KBM-7 (cell line): ENCODE results near the gene ASF1B.
"Not testable (repeated sequence)": the region's sequence is repeated elsewhere in the genome, so short reads cannot be mapped to it uniquely, and the experiment has no call there.

Experiments
- DNase-seq: peaks from one replicate; pipeline ENCODE4 v3.0.0-alpha.2; 2015
- in situ Hi-C: fragments of 300-500 bp; cut with MboI; formaldehyde crosslinking; loops from 2 replicates; pipeline ENCODE4 v1.14.3; 2020; ENCODE audit warnings: low sequenced_read_pairs, low pct_unique_long_range_greater_than_20kb, mixed read lengths

ASF1B gene

GRCh38 chr19:14136509-14137281, at the start of gene ASF1B:
ASF1B (minus strand) TSS chr19:14136589; CDS start chr19:14136456, 133 bp downstream.
- DNase-seq, result peak; percentile 100
- in situ Hi-C loops, result no loop called here

- DNase-seq, in situ Hi-C loops: not testable (repeated sequence)
These were observed 49.3 kb upstream of the ASF1B start for GRCh38 chr19:14185691-14186090.

- no peak for DNase-seq
- in situ Hi-C loops, result no loop called here
These were observed 48.8 kb upstream of the ASF1B start for GRCh38 chr19:14185158-14185557.

- DNase-seq, result no peak
- in situ Hi-C loops, result no loop called here
These were observed 47.5 kb upstream of the ASF1B start for GRCh38 chr19:14183741-14184350.

GRCh38 chr19:14182476-14182875, 46.1 kb upstream of the ASF1B start:
- in situ Hi-C loops, result no loop called here
- no peak for DNase-seq

GRCh38 chr19:14181906-14182305, 45.5 kb upstream of the ASF1B start:
- in situ Hi-C loops, result no loop called here

GRCh38 chr19:14181199-14181598, 44.8 kb upstream of the ASF1B start:
- in situ Hi-C loops, DNase-seq: not testable (repeated sequence)

More at GRCh38 chr19:14181906-14182305, 45.5 kb upstream of the ASF1B start:
- no peak for DNase-seq

- in situ Hi-C loops, result no loop called here
- no peak for DNase-seq
These were observed 41.2 kb upstream of the ASF1B start for GRCh38 chr19:14177496-14178074.

GRCh38 chr19:14175351-14175792, 39.0 kb upstream of the ASF1B start:
- DNase-seq, result no peak
- in situ Hi-C loops, result no loop called here

- DNase-seq, result no peak
- in situ Hi-C loops, result no loop called here
These were observed 38.5 kb upstream of the ASF1B start for GRCh38 chr19:14174883-14175282.

GRCh38 chr19:14168993-14169392, 32.6 kb upstream of the ASF1B start:
- DNase-seq, result no peak
- in situ Hi-C loops, result no loop called here

- DNase-seq, result no peak
- in situ Hi-C loops, result no loop called here
These were observed 32.0 kb upstream of the ASF1B start for GRCh38 chr19:14168259-14168972.

- in situ Hi-C loops, result no loop called here
- no peak for DNase-seq
These were observed 31.3 kb upstream of the ASF1B start for GRCh38 chr19:14167576-14168138.

- no peak for DNase-seq
- in situ Hi-C loops, result no loop called here
These were observed 30.7 kb upstream of the ASF1B start for GRCh38 chr19:14166999-14167575.

GRCh38 chr19:14165990-14166830, 29.8 kb upstream of the ASF1B start:
- in situ Hi-C loops, result no loop called here
- no peak for DNase-seq

- no peak for DNase-seq
- in situ Hi-C loops, result no loop called here
These were observed 28.5 kb upstream of the ASF1B start for GRCh38 chr19:14164724-14165493.

GRCh38 chr19:14164082-14164481, 27.7 kb upstream of the ASF1B start:
- DNase-seq, result no peak
- in situ Hi-C loops, result no loop called here
